ENCODE results near the gene SALL3. TPM values are rescaled to one million over a fixed set of nuclear protein-coding genes. Genes with fewer than 3 reads are reported as not detected.

SALL3 gene
- total RNA-seq, 4 donors from 2014 or later = not detected

- no peak for TF ChIP-seq CTCF (IDR thresholded peaks at IDR 0.05; ENCODE audit: low read depth)
Measured at GRCh38 chr18:78981394-78981831, 1.8 kb downstream of the SALL3 start.

GRCh38 chr18:78981989-78982620, 2.5 kb downstream of the SALL3 start:
- TF ChIP-seq CTCF (IDR thresholded peaks at IDR 0.05; ENCODE audit: low read depth) = no peak

- no peak for TF ChIP-seq CTCF (IDR thresholded peaks at IDR 0.05; ENCODE audit: low read depth)
Measured at GRCh38 chr18:78983512-78983911, 3.9 kb downstream of the SALL3 start.

- TF ChIP-seq CTCF (IDR thresholded peaks at IDR 0.05; ENCODE audit: low read depth) = no peak
Measured at GRCh38 chr18:78984941-78985784, 5.5 kb downstream of the SALL3 start.

GRCh38 chr18:78986018-78986481, 6.4 kb downstream of the SALL3 start:
- no peak for TF ChIP-seq CTCF (IDR thresholded peaks at IDR 0.05; ENCODE audit: low read depth)

GRCh38 chr18:78991446-78991845, 11.8 kb downstream of the SALL3 start:
- TF ChIP-seq CTCF (IDR thresholded peaks at IDR 0.05; ENCODE audit: low read depth) = no peak
